CD4-positive, alpha-beta T cell (primary cell): ENCODE results near the gene LAMA2. TPM values are rescaled to one million over a fixed set of nuclear protein-coding genes. Genes with fewer than 3 reads are reported as not detected.

ENCODE experiments used
- ATAC-seq: fragments of 200-7000 bp; cut with Tn5 transposase; one replicate; pipeline ENCODE4 v1.10.0; 2022; ENCODE audit warnings: mild to moderate bottlenecking; ENCODE audit not compliant: poor library complexity
- CTCF ChIA-PET: fragments of 350-600 bp; sonication (Branson Sonifier 250); formaldehyde crosslinking; loops from one replicate; lab custom pipeline; 2021; ENCODE audit warnings: antibody characterized with exemption, inconsistent platforms; lab: Charles Lee
- POLR2A ChIA-PET: fragments of 350-600 bp; sonication (Branson Sonifier 250); formaldehyde crosslinking; loops from one replicate; lab custom pipeline; 2021; ENCODE audit warnings: antibody characterized with exemption, inconsistent platforms; lab: Charles Lee
- DNase-seq, 14 experiments: peaks; one replicate each; pipeline ENCODE4 v3.0.0-alpha.2; 2013 to 2020; ENCODE audit warnings: mixed read lengths in 2 of 14
- H3K27ac ChIP-seq, 2 donors: one replicate each; pipeline versions ENCODE4 v1.5.1 to v1.7.0; 2013; ENCODE audit warnings: low read length in 2 of 2, low read depth in 1 of 2, mild to moderate bottlenecking in 1 of 2
- H3K27me3 ChIP-seq, 2 experiments: 1 replicate in 1 of 2; 2 replicates in 1 of 2; pipeline versions ENCODE4 v1.6.1 to v1.7.0; 2013; ENCODE audit warnings: low read length in 2 of 2, control low read depth in 1 of 2, mild to moderate bottlenecking in 1 of 2, moderate library complexity in 1 of 2; ENCODE audit not compliant: insufficient read depth in 2 of 2, control insufficient read depth in 1 of 2
- H3K36me3 ChIP-seq: one replicate; pipeline ENCODE4 v1.6.1; 2013; ENCODE audit warnings: low read length, control low read depth; ENCODE audit not compliant: insufficient read depth
- H3K4me1 ChIP-seq: one replicate; pipeline ENCODE4 v1.6.1; 2013; ENCODE audit warnings: low read length, control low read depth; ENCODE audit not compliant: insufficient read depth
- H3K4me3 ChIP-seq: one replicate; pipeline ENCODE4 v1.5.1; 2013; ENCODE audit warnings: mild to moderate bottlenecking, low read length, moderate library complexity
- H3K9me3 ChIP-seq, 2 experiments: 1 replicate in 1 of 2; 2 replicates in 1 of 2; pipeline versions ENCODE4 v1.6.1 to v1.7.0; 2013; ENCODE audit warnings: low read length in 2 of 2, mild to moderate bottlenecking in 2 of 2, control low read depth in 1 of 2, moderate library complexity in 1 of 2; ENCODE audit not compliant: control insufficient read depth in 1 of 2, insufficient read depth in 1 of 2
- H3K27ac Mint-ChIP-seq: one replicate; pipeline ENCODE4 v1.8.0; 2020; ENCODE audit warnings: mixed read lengths
- H3K27me3 Mint-ChIP-seq: one replicate; pipeline ENCODE4 v1.8.0; 2021; ENCODE audit warnings: mixed read lengths
- H3K36me3 Mint-ChIP-seq: one replicate; pipeline ENCODE4 v1.8.0; 2021; ENCODE audit warnings: low read depth, mixed read lengths
- H3K4me1 Mint-ChIP-seq: one replicate; pipeline ENCODE4 v1.8.0; 2021; ENCODE audit warnings: low read depth, mixed read lengths
- H3K4me3 Mint-ChIP-seq: one replicate; pipeline ENCODE4 v1.8.0; 2020; ENCODE audit warnings: mild to moderate bottlenecking, mixed read lengths
- H3K9me3 Mint-ChIP-seq: one replicate; pipeline ENCODE4 v1.8.0; 2020; ENCODE audit warnings: mixed read lengths
- intact Hi-C, 2 experiments: fragments of 100-400 bp; cut with DNase I in 1 of 2; cut with micrococcal nuclease in 1 of 2; formaldehyde crosslinking; loops; one replicate each; pipeline versions ENCODE4 v1.15.1 to v1.9.0; 2023 to 2025; cut with DNase I, micrococcal nuclease
- total RNA-seq, 174 experiments: library from RNA in 2 of 174; stranded (reverse) in 2 of 174; gene quantifications; one replicate each; pipeline ENCODE4 v1.2.3 and lab custom pipeline; 2021 to 2026
- TF ChIP-seq, protein P1 (sequence below): fragments of 200-600 bp; IDR thresholded peaks from one replicate; pipeline ENCODE4 v1.8.0; 2022; ENCODE audit warnings: antibody characterized with exemption, mild to moderate bottlenecking

The LAMA2 gene
- total RNA-seq, 2 experiments from 2014 or later = 0.05 to 0.06 TPM

DNA sequence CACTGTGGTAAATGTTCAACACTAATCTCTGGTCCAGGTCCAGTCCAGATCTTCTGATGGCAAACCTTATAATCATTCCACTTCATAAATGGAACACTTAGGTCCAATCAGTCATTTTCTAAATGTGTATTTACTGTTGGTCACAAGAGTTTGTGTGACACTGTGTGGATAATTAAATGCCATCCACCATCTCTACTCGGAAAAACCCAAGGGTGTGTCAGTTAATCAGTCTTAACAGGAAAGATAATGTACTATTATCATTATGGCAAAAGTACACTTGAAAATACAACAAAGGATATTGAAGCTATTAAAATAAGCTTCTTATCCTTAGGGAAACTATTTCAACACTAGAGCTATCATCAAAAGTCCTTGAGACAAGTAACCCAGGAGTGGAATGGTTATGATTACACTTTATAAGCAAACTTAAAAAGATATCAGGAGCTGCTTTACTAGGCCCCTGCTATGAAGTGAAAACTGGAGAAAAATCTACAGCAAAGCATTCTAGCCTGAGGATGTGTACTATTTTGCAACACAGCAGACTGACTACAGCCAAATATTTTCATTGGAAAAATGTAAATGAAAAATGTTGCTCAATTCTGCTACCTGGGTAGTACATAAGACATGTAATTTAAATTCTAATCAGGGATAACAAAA is 227.9 kb downstream of the LAMA2 start:
- TF ChIP-seq, protein P1, sequence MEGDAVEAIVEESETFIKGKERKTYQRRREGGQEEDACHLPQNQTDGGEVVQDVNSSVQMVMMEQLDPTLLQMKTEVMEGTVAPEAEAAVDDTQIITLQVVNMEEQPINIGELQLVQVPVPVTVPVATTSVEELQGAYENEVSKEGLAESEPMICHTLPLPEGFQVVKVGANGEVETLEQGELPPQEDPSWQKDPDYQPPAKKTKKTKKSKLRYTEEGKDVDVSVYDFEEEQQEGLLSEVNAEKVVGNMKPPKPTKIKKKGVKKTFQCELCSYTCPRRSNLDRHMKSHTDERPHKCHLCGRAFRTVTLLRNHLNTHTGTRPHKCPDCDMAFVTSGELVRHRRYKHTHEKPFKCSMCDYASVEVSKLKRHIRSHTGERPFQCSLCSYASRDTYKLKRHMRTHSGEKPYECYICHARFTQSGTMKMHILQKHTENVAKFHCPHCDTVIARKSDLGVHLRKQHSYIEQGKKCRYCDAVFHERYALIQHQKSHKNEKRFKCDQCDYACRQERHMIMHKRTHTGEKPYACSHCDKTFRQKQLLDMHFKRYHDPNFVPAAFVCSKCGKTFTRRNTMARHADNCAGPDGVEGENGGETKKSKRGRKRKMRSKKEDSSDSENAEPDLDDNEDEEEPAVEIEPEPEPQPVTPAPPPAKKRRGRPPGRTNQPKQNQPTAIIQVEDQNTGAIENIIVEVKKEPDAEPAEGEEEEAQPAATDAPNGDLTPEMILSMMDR = no peak
- H3K4me3 Mint-ChIP-seq = no peak overlapping the region
- Histone ChIP-seq H3K9me3 (no peaks in the 10 kb centered on the region), H3K27ac (no peak overlapping the region), H3K4me1 (no peaks in the 10 kb centered on the region), H3K27me3 (no peaks in the 10 kb centered on the region), H3K36me3 (no peaks in the 10 kb centered on the region), H3K4me3 (no peak overlapping the region)
- intact Hi-C loops = no loop called here
- H3K36me3 Mint-ChIP-seq = no peaks in the 10 kb centered on the region
- ChIA-PET CTCF (no interaction called here), POLR2A (no interaction called here)
- no peak overlapping the region for H3K27ac Mint-ChIP-seq
- no peaks in the 10 kb centered on the region for H3K4me1 Mint-ChIP-seq
- DNase-seq (no peak), ATAC-seq (no peak)
- no peaks in the 10 kb centered on the region for H3K9me3 Mint-ChIP-seq
- H3K27me3 Mint-ChIP-seq = peaks cover 18% of the 10 kb centered on the region

DNA sequence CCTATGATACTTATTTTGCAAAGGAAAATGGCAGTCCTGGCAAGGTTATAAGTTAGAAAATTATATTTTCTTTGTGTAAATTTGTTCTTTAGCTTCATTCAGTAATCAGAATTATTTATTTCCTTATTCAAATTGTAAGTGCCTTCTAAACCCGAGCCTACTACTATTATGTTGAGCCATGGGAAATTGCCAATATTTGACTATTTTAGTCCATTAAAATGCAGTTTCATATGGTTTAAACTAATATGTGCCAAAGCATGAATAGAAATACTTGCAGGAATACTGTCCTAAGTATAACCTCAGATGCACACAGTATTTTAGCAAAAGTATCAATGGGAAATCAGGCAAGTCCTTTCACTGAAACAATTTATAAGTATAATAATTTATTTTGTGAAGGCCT is 228.4 kb downstream of the LAMA2 start:
- H3K36me3 Mint-ChIP-seq = no peaks in the 10 kb centered on the region
- POLR2A ChIA-PET = no interaction called here
- Histone ChIP-seq H3K27ac (no peak overlapping the region), H3K36me3 (no peaks in the 10 kb centered on the region), H3K4me3 (no peak overlapping the region), H3K9me3 (no peaks in the 10 kb centered on the region), H3K27me3 (no peaks in the 10 kb centered on the region), H3K4me1 (no peaks in the 10 kb centered on the region)
- no peak overlapping the region for H3K27ac Mint-ChIP-seq
- CTCF ChIA-PET = no interaction called here
- DNase-seq = no peak
- no peak overlapping the region for H3K4me3 Mint-ChIP-seq
- TF ChIP-seq, protein P1 = no peak
- no peak for ATAC-seq
- H3K9me3 Mint-ChIP-seq = no peaks in the 10 kb centered on the region
- peaks cover 18% of the 10 kb centered on the region for H3K27me3 Mint-ChIP-seq
- H3K4me1 Mint-ChIP-seq = no peaks in the 10 kb centered on the region
- intact Hi-C loops = no loop called here

DNA sequence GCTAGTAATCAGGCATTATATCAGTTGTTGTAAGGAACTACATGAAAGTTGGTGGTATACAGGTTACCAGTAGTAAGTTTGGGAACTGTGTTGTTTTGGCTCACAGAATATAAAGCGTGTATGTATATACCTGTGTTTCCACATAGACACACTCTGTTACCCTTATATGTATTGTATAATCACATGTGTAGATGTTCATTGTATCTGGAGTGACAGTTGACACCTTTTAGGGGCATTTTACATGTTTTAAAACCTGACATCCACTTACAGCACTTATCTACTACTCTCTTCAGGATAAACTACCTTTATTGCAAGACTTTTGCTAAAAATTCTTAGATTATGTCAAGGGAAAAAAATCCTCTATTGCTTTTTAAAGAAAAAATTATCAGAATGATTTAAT is 228.9 kb downstream of the LAMA2 start:
- no peaks in the 10 kb centered on the region for H3K27me3 ChIP-seq
- TF ChIP-seq, protein P1 = no peak
- no peaks in the 10 kb centered on the region for H3K9me3 Mint-ChIP-seq
- ChIA-PET CTCF (no interaction called here), POLR2A (no interaction called here)
- no peaks in the 10 kb centered on the region for H3K36me3 ChIP-seq
- ATAC-seq (no peak), DNase-seq (no peak)
- no peaks in the 10 kb centered on the region for H3K36me3 Mint-ChIP-seq
- no peak overlapping the region for H3K27ac ChIP-seq
- no peak overlapping the region for H3K4me3 Mint-ChIP-seq
- no peaks in the 10 kb centered on the region for H3K4me1 Mint-ChIP-seq
- H3K4me3 ChIP-seq = no peak overlapping the region
- H3K27me3 Mint-ChIP-seq = peaks cover 18% of the 10 kb centered on the region
- H3K4me1 ChIP-seq = no peaks in the 10 kb centered on the region
- H3K27ac Mint-ChIP-seq = no peak overlapping the region
- intact Hi-C loops = no loop called here
- no peaks in the 10 kb centered on the region for H3K9me3 ChIP-seq
